Kidney (tissue), 14 donors: ENCODE results near the gene SIAH3. TPM values are rescaled to one million over a fixed set of nuclear protein-coding genes. Genes with fewer than 3 reads are reported as not detected.

Source experiments
- DNase-seq, 5 donors: peaks; one replicate each; pipeline ENCODE4 v3.0.0-alpha.2; 2013 to 2020
- FAIRE-seq: peaks from 2 replicates; lab custom pipeline; 2012; peaks lifted over from hg19 to GRCh38; lab: Jason Lieb, UNC
- H3K27ac ChIP-seq, 2 donors: one replicate each; pipeline ENCODE4 v1.7.0; 2013; ENCODE audit warnings: low read depth in 2 of 2, low read length in 2 of 2, inconsistent platforms in 1 of 2
- H3K27me3 ChIP-seq: one replicate; pipeline ENCODE4 v1.7.1; 2013; ENCODE audit warnings: low read length, inconsistent platforms; ENCODE audit not compliant: control insufficient read depth, insufficient read depth
- H3K36me3 ChIP-seq, 3 donors: one replicate each; pipeline versions ENCODE4 v1.7.0 to v1.7.1; 2013; ENCODE audit warnings: low read length in 3 of 3, control low read depth in 1 of 3, inconsistent platforms in 1 of 3; ENCODE audit not compliant: insufficient read depth in 3 of 3, control insufficient read depth in 2 of 3
- H3K4me1 ChIP-seq, 3 donors: one replicate each; pipeline versions ENCODE4 v1.7.0 to v1.7.1; 2013; ENCODE audit warnings: low read length in 3 of 3, inconsistent platforms in 1 of 3, low read depth in 1 of 3; ENCODE audit not compliant: control insufficient read depth in 2 of 3, insufficient read depth in 2 of 3
- H3K4me3 ChIP-seq, 3 donors: one replicate each; pipeline versions ENCODE4 v1.7.0 to v1.8.1; 2013; ENCODE audit warnings: low read length in 3 of 3, control low read depth in 1 of 3, inconsistent platforms in 1 of 3
- H3K9ac ChIP-seq, 3 donors: one replicate each; pipeline versions ENCODE4 v1.7.0 to v1.7.1; 2013; ENCODE audit warnings: low read length in 3 of 3, control low read depth in 1 of 3, inconsistent platforms in 1 of 3
- H3K9me3 ChIP-seq, 3 donors: one replicate each; pipeline versions ENCODE4 v1.7.0 to v1.7.1; 2013; ENCODE audit warnings: low read length in 3 of 3, control low read depth in 1 of 3, inconsistent platforms in 1 of 3; ENCODE audit not compliant: control insufficient read depth in 2 of 3, insufficient read depth in 1 of 3
- CTCF ChIP-seq: IDR thresholded peaks from 3 replicates; pipeline ENCODE4 v1.5.1; 2012; ENCODE audit warnings: mild to moderate bottlenecking, moderate library complexity, borderline replicate concordance; ENCODE audit not compliant: insufficient read depth; ENCODE audit errors: extremely low read depth
- intact Hi-C: fragments of 100-400 bp; cut with DNase I; formaldehyde crosslinking; loops from one replicate; pipeline ENCODE4 v1.11.1; 2022
- polyA plus RNA-seq: library from polyadenylated mRNA; stranded (reverse); fragments of 350-450 nt; fragmentation: Illumina TruSeq; extraction: RNeasy Lipid Tissue Mini Kit (QIAGEN cat#74804); gene quantifications from one replicate; pipeline ENCODE4 v1.2.3, GENCODE V29; 2014; ENCODE audit warnings: low read depth, low replicate concordance; ENCODE audit not compliant: insufficient read depth
- total RNA-seq: library from RNA; stranded (reverse); fragmentation: NEBNext Ultra II Directional; extraction: Animal tissue kit (Norgen Biotek cat#: 25700); gene quantifications from one replicate; pipeline ENCODE4 v1.2.1, GENCODE V29; 2021
- donor health status: control.
- donor health status: control.
- donor health status: control.
- donor health status: control.
- donor health status: control.
- donor health status: DM: yes; HTN: yes; CAD: no.
- donor health status: Normal renal cell carcinoma (clear cell type).

Gene SIAH3
- total and polyA plus RNA-seq, 2 donors from 2014 or later: 0.03 to 0.41 TPM

- H3K4me3 ChIP-seq: no peak overlapping the region
- peaks cover 0 to 13% (median 6%) of the 10 kb centered on the region in 3 donors for H3K4me1 ChIP-seq
- FAIRE-seq (no peak), DNase-seq (peak in 4 of 5 donors; percentile 65 to 79 (median 68))
- no peaks in the 10 kb centered on the region for H3K9me3 ChIP-seq
- no peak for TF ChIP-seq CTCF
- no peak overlapping the region for H3K27ac ChIP-seq
- no peaks in the 10 kb centered on the region for H3K27me3 ChIP-seq
- intact Hi-C loops: no loop called here
- no peaks in the 10 kb centered on the region for H3K36me3 ChIP-seq
- H3K9ac ChIP-seq: no peak overlapping the region
These were observed 69.1 kb downstream of the SIAH3 start for GRCh38 chr13:45782327-45783045.

GRCh38 chr13:45781553-45782326 is 69.8 kb downstream of the SIAH3 start:
- Histone ChIP-seq H3K36me3 (no peaks in the 10 kb centered on the region), H3K4me1 (peaks cover 0 to 12% (median 6%) of the 10 kb centered on the region in 3 donors), H3K4me3 (no peak overlapping the region), H3K9ac (no peak overlapping the region), H3K27ac (no peak overlapping the region), H3K27me3 (no peaks in the 10 kb centered on the region), H3K9me3 (no peaks in the 10 kb centered on the region)
- FAIRE-seq (no peak), DNase-seq (peak; percentile 30 to 79 (median 57))
- intact Hi-C loops: no loop called here
- no peak for TF ChIP-seq CTCF

- intact Hi-C loops: no loop called here
- Histone ChIP-seq H3K4me1 (peaks cover 0 to 7% (median 6%) of the 10 kb centered on the region in 3 donors), H3K9ac (no peak overlapping the region), H3K9me3 (no peaks in the 10 kb centered on the region), H3K27me3 (no peaks in the 10 kb centered on the region), H3K27ac (no peak overlapping the region), H3K36me3 (no peaks in the 10 kb centered on the region), H3K4me3 (no peak overlapping the region)
- TF ChIP-seq CTCF: no peak
- DNase-seq (no peak), FAIRE-seq (no peak)
These were observed 71.7 kb downstream of the SIAH3 start for GRCh38 chr13:45779901-45780300.
